Epidermal melanocyte (primary cell): ENCODE measurements around the gene ARL5B.

Experiments used
- DNase-seq: peaks from one replicate; pipeline ENCODE4 v3.0.0; 2011; ENCODE audit warnings: low spot score; ENCODE audit not compliant: insufficient read length

Gene ARL5B

DNA sequence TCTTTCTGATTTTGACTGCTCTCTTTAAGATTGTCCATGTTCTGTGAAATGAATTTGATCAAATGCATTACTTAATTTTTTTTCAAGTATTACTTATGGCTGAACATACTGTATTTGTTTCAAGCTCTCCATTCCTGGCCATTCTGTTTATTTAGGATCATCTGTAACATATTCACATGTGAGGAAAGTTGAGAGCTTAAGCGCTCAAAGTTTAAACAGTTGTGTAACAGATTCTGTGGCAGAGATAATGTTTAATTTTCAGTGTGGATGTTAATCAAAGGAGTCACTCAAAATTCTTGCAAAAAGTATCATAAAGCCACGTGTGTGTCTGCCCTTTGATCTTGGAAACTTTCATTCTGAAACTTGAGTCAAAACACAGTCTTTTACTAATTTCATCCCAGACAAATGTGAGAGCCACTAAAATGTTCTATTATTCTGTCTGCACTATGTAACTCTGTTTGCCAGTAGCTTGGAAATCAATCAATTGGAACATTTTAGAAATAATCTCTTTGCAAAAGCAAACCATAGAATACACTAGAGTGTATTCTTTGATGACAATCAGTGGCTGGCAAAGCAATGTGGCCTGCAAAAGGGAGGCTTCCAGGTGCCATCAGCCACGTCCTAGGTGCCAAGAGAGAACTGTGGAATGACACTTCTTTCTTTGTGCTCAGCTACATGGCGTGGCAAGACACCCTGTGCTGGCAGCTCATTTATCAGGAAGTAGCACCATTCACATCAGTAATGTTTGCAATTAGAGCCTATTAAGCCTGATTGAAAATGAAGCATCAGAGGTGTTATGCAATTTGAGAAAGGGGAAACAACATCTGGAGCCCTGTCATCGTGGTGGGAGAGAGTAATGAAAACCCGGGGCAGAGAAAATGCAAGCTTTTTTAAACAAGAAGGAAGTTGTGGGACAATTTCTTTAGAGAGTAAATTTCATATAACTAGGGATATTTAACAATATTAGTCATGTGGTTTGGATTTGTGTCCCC, 40.9 kb downstream of the ARL5B start:
- DNase-seq: no peak

- no peak for DNase-seq
Observed at GRCh38 chr10:18703521-18703920, 44.3 kb downstream of the ARL5B start.

- DNase-seq: no peak
Observed at GRCh38 chr10:18710201-18710653, 51.0 kb downstream of the ARL5B start.

- peak; percentile 27 for DNase-seq
Observed at GRCh38 chr10:18713077-18713476, 53.8 kb downstream of the ARL5B start.

GRCh38 chr10:18718991-18719390, 59.8 kb downstream of the ARL5B start:
- DNase-seq: no peak

DNA sequence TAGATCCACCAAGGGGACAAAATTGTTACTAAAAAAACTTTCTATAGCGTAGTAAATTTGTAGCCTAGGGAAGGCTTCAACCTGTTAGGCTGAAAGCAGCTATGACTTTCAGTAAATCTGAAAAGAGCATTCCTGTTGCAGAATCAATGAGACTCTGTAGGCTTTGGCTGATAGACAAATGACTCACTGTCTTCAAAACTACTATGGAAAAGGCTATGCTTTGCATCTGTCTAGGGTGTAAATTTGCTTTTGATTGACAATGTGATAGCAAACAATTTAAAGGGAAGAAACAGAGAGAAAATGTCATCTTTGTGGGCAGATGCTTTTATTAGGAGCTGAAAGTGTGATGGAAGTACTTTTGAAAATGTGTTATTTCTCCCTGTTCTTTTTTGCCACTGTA, 60.6 kb downstream of the ARL5B start:
- no peak for DNase-seq

GRCh38 chr10:18721067-18721466, 61.8 kb downstream of the ARL5B start:
- DNase-seq: no peak

DNA sequence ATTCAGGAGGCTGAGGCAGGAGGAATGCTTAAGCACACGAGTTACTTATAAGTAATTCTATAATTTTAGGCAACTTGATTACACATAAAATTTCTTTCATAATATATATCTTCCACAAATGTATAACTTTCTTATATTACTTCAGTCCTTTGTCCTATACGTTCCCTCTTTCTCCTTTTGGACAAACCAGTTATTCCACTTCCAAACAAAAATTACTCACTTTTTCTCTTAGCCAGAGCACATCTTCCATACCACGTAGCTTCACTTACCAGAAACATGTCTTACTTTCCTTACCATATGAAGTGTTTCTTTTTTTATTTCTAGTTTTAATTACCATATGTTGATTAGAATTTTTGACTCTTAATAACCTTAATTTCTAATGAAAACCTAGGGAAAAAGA, 64.6 kb downstream of the ARL5B start:
- no peak for DNase-seq
